ENCODE data around the gene GEMIN5. TPM values are rescaled to one million over a fixed set of nuclear protein-coding genes. Genes with fewer than 3 reads are reported as not detected.

GEMIN5 gene
- total and polyA plus RNA-seq, 2 of the 13 experiments (the other 11 are each of a cell fraction or from before 2014, with no cell fraction given), result 6.6 to 28.6 TPM

DNA sequence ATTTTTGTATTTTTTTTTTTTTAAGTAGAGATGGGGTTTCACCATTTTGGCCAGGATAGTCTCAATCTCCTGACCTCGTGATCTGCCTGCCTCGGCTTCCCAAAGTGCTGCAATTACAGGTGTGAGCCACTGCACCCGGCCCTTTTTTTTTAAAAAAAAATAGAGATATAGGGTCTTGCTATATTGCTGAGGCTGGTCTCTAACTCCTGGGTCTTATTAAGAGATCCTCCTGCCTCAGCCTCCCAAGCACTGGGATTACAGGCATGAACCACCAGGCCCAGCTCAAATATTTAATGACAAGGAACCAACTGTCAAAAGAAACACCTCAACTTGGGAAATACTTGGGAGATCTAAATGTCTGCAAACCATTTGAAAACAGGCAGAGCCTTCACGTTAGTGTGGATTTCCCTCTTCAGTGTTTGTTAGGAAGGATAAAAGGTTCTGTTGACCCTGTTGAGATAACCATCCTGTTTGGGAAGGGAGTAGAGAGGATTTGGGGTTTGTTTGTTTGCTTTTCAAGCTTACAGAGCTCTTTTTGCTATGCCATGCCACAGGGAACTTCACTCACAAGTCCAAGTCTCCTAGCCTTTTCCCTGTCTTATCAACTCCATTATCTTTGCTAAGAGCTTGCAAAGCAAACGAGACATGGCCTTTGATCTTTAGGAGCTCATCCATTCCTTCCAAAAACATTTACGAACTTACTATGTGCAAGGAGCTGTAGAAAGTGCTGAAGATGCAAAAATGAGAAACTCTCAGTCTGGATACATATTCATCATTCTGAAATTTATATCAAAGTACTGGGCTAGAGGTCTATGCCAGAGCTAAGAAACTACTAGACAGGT, 95.1 kb downstream of the GEMIN5 start (continued):
- TF ChIP-seq, protein P1, sequence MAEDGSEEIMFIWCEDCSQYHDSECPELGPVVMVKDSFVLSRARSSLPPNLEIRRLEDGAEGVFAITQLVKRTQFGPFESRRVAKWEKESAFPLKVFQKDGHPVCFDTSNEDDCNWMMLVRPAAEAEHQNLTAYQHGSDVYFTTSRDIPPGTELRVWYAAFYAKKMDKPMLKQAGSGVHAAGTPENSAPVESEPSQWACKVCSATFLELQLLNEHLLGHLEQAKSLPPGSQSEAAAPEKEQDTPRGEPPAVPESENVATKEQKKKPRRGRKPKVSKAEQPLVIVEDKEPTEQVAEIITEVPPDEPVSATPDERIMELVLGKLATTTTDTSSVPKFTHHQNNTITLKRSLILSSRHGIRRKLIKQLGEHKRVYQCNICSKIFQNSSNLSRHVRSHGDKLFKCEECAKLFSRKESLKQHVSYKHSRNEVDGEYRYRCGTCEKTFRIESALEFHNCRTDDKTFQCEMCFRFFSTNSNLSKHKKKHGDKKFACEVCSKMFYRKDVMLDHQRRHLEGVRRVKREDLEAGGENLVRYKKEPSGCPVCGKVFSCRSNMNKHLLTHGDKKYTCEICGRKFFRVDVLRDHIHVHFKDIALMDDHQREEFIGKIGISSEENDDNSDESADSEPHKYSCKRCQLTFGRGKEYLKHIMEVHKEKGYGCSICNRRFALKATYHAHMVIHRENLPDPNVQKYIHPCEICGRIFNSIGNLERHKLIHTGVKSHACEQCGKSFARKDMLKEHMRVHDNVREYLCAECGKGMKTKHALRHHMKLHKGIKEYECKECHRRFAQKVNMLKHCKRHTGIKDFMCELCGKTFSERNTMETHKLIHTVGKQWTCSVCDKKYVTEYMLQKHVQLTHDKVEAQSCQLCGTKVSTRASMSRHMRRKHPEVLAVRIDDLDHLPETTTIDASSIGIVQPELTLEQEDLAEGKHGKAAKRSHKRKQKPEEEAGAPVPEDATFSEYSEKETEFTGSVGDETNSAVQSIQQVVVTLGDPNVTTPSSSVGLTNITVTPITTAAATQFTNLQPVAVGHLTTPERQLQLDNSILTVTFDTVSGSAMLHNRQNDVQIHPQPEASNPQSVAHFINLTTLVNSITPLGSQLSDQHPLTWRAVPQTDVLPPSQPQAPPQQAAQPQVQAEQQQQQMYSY (CRISPR knock-in tag; IDR thresholded peaks at IDR 0.05), result no peak
- TF ChIP-seq DR1 (CRISPR knock-in tag; IDR thresholded peaks at IDR 0.05) (no peak), ZFP37 (CRISPR knock-in tag; IDR thresholded peaks at IDR 0.05; ENCODE audit: borderline replicate concordance) (no peak), ZNF549 (CRISPR knock-in tag; IDR thresholded peaks at IDR 0.05) (no peak), CREM (IDR thresholded peaks at IDR 0.05) (peak; percentile 90), CREM (CRISPR knock-in tag; IDR thresholded peaks at IDR 0.05) (no peak), ZNF432 (CRISPR knock-in tag; IDR thresholded peaks at IDR 0.05; ENCODE audit: borderline replicate concordance) (no peak), ZNF335 (CRISPR knock-in tag; IDR thresholded peaks at IDR 0.05) (no peak), MAFG (CRISPR knock-in tag; IDR thresholded peaks at IDR 0.05) (peak; percentile 52; the same call in 1 of the 2 replicates), SNRNP70 (IDR thresholded peaks at IDR 0.05; ENCODE audit: low read depth, low read length) (no peak), KAT2B (IDR thresholded peaks at IDR 0.05; ENCODE audit: borderline replicate concordance, low read depth, low read length) (no peak), TMF1 (CRISPR knock-in tag; IDR thresholded peaks at IDR 0.05; ENCODE audit: low read depth) (no peak), KLF9 (CRISPR knock-in tag; IDR thresholded peaks at IDR 0.05; ENCODE audit: low read depth) (no peak), HDAC1 (CRISPR knock-in tag; IDR thresholded peaks at IDR 0.05) (peak; percentile 51), ZNF879 (CRISPR knock-in tag; IDR thresholded peaks at IDR 0.05) (no peak), ARNT2 (CRISPR knock-in tag; IDR thresholded peaks at IDR 0.05; ENCODE audit: low read depth) (no peak), ZNF605 (CRISPR knock-in tag; IDR thresholded peaks at IDR 0.05) (no peak), NFRKB (IDR thresholded peaks at IDR 0.05) (no peak), CBFB (CRISPR knock-in tag; IDR thresholded peaks at IDR 0.05) (peak; percentile 57; the same call in 1 of the 2 replicates), PPARG (CRISPR knock-in tag; conservative IDR thresholded peaks at IDR 0.05) (peak; percentile 81), GZF1 (CRISPR knock-in tag; IDR thresholded peaks at IDR 0.05) (no peak), HNRNPL (IDR thresholded peaks at IDR 0.05; ENCODE audit: low read depth, low read length) (no peak), ZNF570 (CRISPR knock-in tag; IDR thresholded peaks at IDR 0.05; ENCODE audit: borderline replicate concordance) (no peak), ATF7 (IDR thresholded peaks at IDR 0.05) (no peak), ATF7 (CRISPR knock-in tag; IDR thresholded peaks at IDR 0.05) (no peak), ZNF430 (CRISPR knock-in tag; IDR thresholded peaks at IDR 0.05) (no peak), STAT5B (CRISPR knock-in tag; IDR thresholded peaks at IDR 0.05) (0 out of 2 replicates have a peak, but pooled peaks have one; percentile 69), PAWR (CRISPR knock-in tag; IDR thresholded peaks at IDR 0.05; ENCODE audit: borderline replicate concordance) (no peak), ZNF546 (CRISPR knock-in tag; conservative IDR thresholded peaks at IDR 0.05) (no peak), MZF1 (CRISPR knock-in tag; IDR thresholded peaks at IDR 0.05; ENCODE audit: borderline replicate concordance) (no peak)
- TF ChIP-seq, protein P2, sequence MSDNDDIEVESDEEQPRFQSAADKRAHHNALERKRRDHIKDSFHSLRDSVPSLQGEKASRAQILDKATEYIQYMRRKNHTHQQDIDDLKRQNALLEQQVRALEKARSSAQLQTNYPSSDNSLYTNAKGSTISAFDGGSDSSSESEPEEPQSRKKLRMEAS (IDR thresholded peaks at IDR 0.05), result no peak

All from HepG2 (cell line).